ENCODE data around the gene RSPO1.

The RSPO1 gene

GRCh38 chr1:37656881-37657280, 22.2 kb upstream of the RSPO1 start:
- no peak for DNase-seq (ENCODE audit: low read depth)

GRCh38 chr1:37656026-37656425, 21.3 kb upstream of the RSPO1 start:
- DNase-seq (ENCODE audit: low read depth) = no peak

DNA sequence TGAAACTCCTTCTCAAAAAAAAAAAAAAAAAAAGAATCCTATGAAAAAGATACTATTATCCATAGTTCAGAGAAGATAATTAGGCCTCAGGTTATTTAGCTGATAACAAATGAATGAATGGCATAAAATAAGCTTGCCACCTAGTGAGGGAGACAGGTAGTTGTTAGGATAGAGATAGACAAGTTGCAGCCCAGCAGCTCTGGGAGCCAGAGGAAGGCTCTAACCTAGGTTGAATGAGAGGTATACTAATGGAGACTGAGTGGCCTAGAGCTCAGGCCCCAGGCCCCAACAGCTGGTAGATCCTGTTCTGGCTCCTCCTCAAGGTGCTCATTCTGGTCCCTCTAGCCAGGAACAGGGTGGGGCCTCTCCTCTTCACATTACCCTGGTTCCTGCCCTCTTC, 20.6 kb upstream of the RSPO1 start:
- DNase-seq (ENCODE audit: low read depth) = no peak

- no peak for DNase-seq (ENCODE audit: low read depth)
Observed at GRCh38 chr1:37653906-37654305, 19.2 kb upstream of the RSPO1 start.

DNA sequence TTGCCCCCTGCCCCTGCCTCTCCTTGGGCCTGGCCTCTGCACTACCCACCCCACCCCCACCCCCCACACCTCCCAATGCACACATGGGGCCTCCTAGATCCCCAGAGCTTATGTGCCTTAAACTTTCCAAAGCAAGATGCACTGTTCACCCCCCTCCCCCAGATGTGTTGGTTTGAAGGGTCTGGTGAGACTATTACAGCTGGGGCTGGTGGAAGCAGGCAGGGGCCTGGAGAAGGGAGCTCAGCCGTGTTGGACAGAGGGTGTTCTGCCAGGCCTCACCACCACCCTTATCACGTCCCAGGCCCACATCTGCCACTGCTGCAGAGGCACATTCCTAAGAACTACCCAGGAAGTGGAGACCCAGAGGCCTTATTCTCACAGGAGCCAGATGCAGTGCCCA, 18.3 kb upstream of the RSPO1 start:
- no peak for DNase-seq (ENCODE audit: low read depth)

DNA sequence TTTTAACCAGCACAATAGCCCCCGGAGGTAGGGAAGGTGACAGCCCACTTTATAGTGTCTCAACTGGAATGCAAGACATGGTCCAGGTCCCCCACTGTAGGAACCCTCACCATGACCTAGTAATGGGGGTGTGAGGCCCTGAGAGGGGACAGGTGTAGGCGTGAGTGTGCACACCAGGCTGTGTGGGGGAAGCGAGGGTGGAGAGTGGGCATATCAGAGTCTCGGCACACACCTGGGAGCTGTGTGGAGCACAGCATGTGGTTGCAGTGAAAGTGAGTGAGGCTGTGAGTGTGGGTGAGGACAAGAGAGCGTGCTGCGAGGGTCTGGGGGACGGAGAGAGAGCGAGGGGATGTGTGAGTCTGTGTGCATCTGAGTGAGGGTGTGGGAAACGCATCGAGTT, 17.1 kb upstream of the RSPO1 start:
- DNase-seq (ENCODE audit: low read depth) = no peak

DNA sequence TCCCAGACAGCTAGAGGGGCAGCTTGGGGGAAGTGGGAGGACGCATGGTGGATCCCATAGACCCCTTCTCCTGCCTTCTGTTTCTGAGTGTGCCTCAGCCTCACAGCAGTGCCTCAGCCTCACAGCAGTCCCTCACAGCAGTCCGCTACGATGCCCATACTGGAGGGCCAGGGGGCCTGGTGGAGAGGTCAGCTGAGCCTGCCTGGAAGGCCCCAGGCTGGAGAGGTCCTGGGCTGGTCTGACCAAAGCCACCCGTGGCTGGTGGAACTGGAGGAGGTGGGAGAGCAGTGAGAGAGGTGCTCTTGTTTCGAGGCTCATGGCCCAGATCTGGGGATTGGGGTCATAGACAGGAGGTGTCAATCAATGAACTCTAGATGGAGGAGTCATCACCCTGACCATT, 16.0 kb upstream of the RSPO1 start:
- no peak for DNase-seq (ENCODE audit: low read depth)

DNA sequence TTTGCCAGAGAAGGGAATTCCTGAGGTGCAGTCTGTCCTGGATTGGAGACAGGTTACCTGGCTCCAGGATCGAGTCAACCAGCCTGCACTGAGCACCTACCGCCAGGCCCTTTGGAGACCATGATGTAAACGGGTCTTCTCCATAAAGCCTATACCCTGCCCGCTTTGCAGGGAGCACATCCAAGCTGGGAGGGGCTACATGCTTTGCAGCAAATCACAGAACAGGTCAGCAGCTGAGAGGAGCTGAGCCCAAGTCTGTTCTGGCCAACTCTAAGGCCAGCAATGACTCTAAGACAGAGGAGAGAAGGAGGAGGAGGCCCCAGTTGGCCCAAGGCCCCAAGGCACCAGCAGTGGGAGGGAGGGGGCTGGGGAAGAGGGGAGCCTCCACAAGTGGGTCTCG, 15.5 kb upstream of the RSPO1 start:
- no peak for DNase-seq (ENCODE audit: low read depth)

DNA sequence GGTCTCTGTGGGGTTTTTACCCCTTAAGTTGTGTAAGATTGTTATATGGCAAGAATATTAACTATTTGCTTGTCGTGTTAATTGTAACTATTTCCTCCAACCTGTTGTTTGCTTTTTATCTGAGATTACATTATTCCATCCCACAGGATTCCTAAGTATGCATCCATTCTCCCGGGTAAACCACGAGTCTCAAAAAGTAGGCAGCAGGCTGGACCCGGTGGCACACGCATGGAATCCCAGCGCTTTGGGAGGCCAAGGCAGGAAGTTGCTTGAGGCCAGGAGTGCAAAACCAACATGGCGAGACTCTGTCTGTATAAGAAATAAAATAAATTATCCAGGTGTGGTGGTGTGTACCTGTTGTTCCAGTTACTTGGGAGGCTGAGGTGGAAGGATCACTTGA, 12.6 kb upstream of the RSPO1 start:
- DNase-seq (ENCODE audit: low read depth) = peak; percentile 22

DNA sequence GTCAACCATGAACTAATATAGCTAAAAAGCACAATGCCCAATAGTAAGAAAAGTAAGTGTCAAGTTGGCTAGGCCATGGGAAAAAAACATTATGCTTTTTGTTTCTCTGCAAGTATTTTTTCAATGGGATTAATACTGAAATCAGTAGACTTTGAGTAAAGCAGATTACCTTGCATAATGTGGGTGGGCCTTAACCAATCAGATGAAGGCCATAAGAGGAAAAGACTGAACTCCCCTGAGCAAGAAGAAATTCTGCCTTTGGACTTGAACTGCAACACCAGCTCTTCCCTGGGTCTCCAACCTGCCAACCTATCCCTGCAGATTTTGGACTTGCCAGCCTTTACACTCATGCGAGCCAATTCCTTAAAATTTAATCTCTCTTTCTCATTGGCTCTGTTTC, 6.4 kb upstream of the RSPO1 start:
- no peak for DNase-seq (ENCODE audit: low read depth)

- DNase-seq (ENCODE audit: low read depth) = no peak
Observed at GRCh38 chr1:37636435-37636834, 1.7 kb upstream of the RSPO1 start.

- DNase-seq (ENCODE audit: low read depth) = no peak
Observed at GRCh38 chr1:37634992-37635902, 555 bp upstream of the RSPO1 start.

- no peak for DNase-seq (ENCODE audit: low read depth)
Observed at GRCh38 chr1:37633938-37634243, 801 bp downstream of the RSPO1 start.

GRCh38 chr1:37633040-37633937, 1.4 kb downstream of the RSPO1 start:
- DNase-seq (ENCODE audit: low read depth) = no peak

DNA sequence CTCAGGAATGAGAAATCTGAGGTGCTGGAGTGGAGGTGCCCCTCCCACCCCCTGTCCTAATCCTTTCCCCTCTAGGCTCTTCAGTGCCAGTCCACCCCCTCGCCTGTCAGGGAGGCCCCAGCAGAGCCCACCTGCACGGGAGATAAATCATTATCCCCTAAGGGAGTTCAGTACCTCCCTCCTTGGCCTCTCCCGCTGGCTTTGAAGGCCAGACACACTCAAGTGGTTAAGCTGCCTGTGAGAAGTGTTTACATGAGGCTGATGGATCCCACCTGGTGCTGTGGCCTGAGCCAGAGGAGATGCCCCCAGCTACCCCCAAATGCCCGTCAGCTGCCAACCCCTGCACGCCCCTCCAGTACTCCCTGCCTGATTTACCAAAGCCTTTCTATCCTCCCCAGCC, 3.7 kb downstream of the RSPO1 start:
- DNase-seq (ENCODE audit: low read depth) = no peak

- peak; percentile 19 for DNase-seq (ENCODE audit: low read depth)
Observed at GRCh38 chr1:37630426-37631028, 4.2 kb downstream of the RSPO1 start.

- DNase-seq (ENCODE audit: low read depth) = no peak
Observed at GRCh38 chr1:37629726-37630425, 4.8 kb downstream of the RSPO1 start.

DNA sequence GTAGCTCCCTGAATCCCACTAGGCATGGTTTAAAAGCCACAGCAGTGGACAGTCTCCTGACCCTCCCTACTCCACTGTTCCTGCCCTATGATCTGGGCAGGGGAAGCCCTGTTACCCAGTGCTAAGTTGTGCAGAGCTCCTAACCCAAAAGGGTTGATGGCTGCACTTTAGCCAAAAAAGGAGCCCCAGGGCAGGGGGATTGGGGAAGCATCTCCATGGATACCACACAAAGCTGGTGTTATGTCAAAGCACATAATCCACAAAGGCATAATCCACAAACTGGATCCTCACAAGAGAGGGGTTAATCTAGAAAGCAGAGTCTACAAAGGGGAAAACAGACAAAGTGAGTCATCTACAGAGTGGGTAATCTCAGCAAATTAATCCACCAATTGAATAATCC, 5.7 kb downstream of the RSPO1 start:
- DNase-seq (ENCODE audit: low read depth) = no peak

- no peak for DNase-seq (ENCODE audit: low read depth)
Observed at GRCh38 chr1:37628026-37628556, 6.6 kb downstream of the RSPO1 start.

- no peak for DNase-seq (ENCODE audit: low read depth)
Observed at GRCh38 chr1:37622131-37622530, 12.6 kb downstream of the RSPO1 start.

GRCh38 chr1:37621326-37621870, 13.3 kb downstream of the RSPO1 start:
- no peak for DNase-seq (ENCODE audit: low read depth)

DNA sequence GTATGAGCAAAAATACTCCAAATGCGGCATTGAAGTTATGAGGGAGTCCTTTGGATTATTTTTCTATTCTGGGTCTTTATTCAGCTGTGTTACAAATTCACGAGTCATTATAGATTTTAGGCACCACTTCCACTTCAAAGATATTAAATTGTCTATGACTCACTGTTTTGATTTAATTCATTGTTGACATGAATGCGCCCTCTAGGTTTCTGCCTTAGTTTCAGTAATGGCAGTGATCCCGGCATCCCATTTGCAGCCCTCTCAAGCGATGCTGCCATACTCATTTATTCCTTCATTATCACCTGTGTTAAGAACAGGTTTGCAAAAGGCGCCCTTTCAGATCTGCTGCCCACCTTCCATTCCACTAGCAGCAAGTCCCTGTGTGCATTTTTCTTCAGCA, 14.0 kb downstream of the RSPO1 start:
- DNase-seq (ENCODE audit: low read depth) = no peak

Measured in amniotic epithelial cell (primary cell).